Right lobe of liver (tissue), 6 donors: ENCODE measurements around the gene SPTSSA. TPM values are rescaled to one million over a fixed set of nuclear protein-coding genes. Genes with fewer than 3 reads are reported as not detected.
A peak's percentile ranks its signal among the peaks of the same experiment; 100 is the strongest.
"Not testable (repeated sequence)": the region's sequence is repeated elsewhere in the genome, so short reads cannot be mapped to it uniquely, and the experiment has no call there.

Experiments used
- ATAC-seq, 4 donors: fragments of 200-7000 bp; cut with Tn5 transposase; one replicate each; pipeline ENCODE4 v1.9.1; 2020; ENCODE audit warnings: mild to moderate bottlenecking in 4 of 4, moderate library complexity in 4 of 4
- DNase-seq, 3 donors: peaks; one replicate each; pipeline ENCODE4 v3.0.0-alpha.2; 2020
- H3K27ac ChIP-seq, 3 donors: fragments of 200-600 bp; one replicate each; pipeline ENCODE4 v1.8.0; 2022
- H3K27me3 ChIP-seq, 2 donors: fragments of 200-600 bp; one replicate each; pipeline ENCODE4 v1.8.0; 2022
- H3K36me3 ChIP-seq, 4 donors: fragments of 200-600 bp; sonication (generic) in 1 of 4; one replicate each; pipeline versions ENCODE4 v1.5.1 to v1.8.0; 2017 to 2022; ENCODE audit warnings: control low read depth in 1 of 4
- H3K4me1 ChIP-seq, 4 donors: fragments of 200-600 bp; sonication (generic) in 1 of 4; one replicate each; pipeline versions ENCODE4 v1.5.1 to v1.8.0; 2017 to 2022; ENCODE audit warnings: control low read depth in 1 of 4
- H3K4me3 ChIP-seq, 3 donors: fragments of 200-600 bp; one replicate each; pipeline ENCODE4 v1.8.0; 2022
- H3K9me3 ChIP-seq, 4 donors: fragments of 200-600 bp; sonication (generic) in 1 of 4; one replicate each; pipeline versions ENCODE4 v1.5.1 to v1.8.0; 2017 to 2022; ENCODE audit warnings: control low read depth in 1 of 4
- CTCF ChIP-seq, 4 donors: fragments of 200-600 bp in 3 of 4; fragments of 450-650 bp in 1 of 4; IDR thresholded peaks; one replicate each; pipeline versions ENCODE4 v1.5.1 to v1.8.0; 2016 to 2022; ENCODE audit warnings: antibody characterized with exemption in 4 of 4, mild to moderate bottlenecking in 2 of 4
- POLR2A ChIP-seq: fragments of 450-650 bp; IDR thresholded peaks from one replicate; pipeline ENCODE4 v1.6.1; 2017; ENCODE audit warnings: antibody characterized with exemption, mild to moderate bottlenecking
- WGBS: methylation state at CpG from one replicate; pipeline ENCODE4 v1.1.6; 2018; ENCODE audit warnings: low coverage, low lambda C conversion rate; ENCODE audit not compliant: insufficient coverage; ENCODE audit errors: missing lambda C conversion rate; 5-methylcytosine and 5-hydroxymethylcytosine counted together
- intact Hi-C, 2 donors: fragments of 100-400 bp; cut with DNase I; formaldehyde crosslinking; loops; one replicate each; pipeline versions ENCODE4 v1.11.2 to v1.14.1; 2022
- total RNA-seq, 6 experiments: library from RNA; depleted of rRNA in 2 of 6; stranded (reverse); fragments of >200 nt in 2 of 6; fragmentation: NEBNext Ultra II Directional in 3 of 6; extraction: Animal tissue kit (Norgen Biotek cat#: 25700) in 3 of 6; gene quantifications; one replicate each; pipeline versions ENCODE4 v1.1.0 to v1.2.4, GENCODE V29; 2016 to 2023
- donor health status: DM: no; HTN: yes; CAD: no.
- donor health status: DM: no; HTN: no; CAD: no.
- donor health status: DM: no; HTN: no; CAD: no.
- donor health status: DM: no; HTN: yes; CAD: no.
- donor health status: DM: no; HTN: yes; CAD: no.

Gene SPTSSA
- total RNA-seq, 6 experiments from 2014 or later = 10.6 to 32.0 (median 18.4) TPM

GRCh38 chr14:34438438-34438837 lies 23.6 kb downstream of the SPTSSA start:
- TF ChIP-seq POLR2A = no peak
- TF ChIP-seq CTCF (IDR thresholded peaks at IDR 0.05) = no peak
- ATAC-seq = no peak
- intact Hi-C loops = no loop called here

GRCh38 chr14:34437729-34438080 lies 24.3 kb downstream of the SPTSSA start:
- no peaks in the 10 kb centered on the region for H3K27me3 ChIP-seq
- TF ChIP-seq CTCF (IDR thresholded peaks at IDR 0.05) = no peak
- TF ChIP-seq POLR2A = no peak
- H3K36me3 ChIP-seq = no peaks in the 10 kb centered on the region
- peaks cover 0 to 9% (median 0%) of the 10 kb centered on the region in 4 donors for H3K4me1 ChIP-seq
- H3K4me3 ChIP-seq = no peak overlapping the region
- no peak overlapping the region for H3K27ac ChIP-seq
- DNase-seq = no peak
- H3K9me3 ChIP-seq = no peaks in the 10 kb centered on the region
- WGBS = 79% methylated on average over 3 of the region's 3 CpGs
- no peak for ATAC-seq
- intact Hi-C loops = no loop called here

More at GRCh38 chr14:34438438-34438837, 23.6 kb downstream of the SPTSSA start:
- 96% methylated on average over 4 of the region's 4 CpGs for WGBS
- H3K27ac ChIP-seq = no peak overlapping the region
- no peaks in the 10 kb centered on the region for H3K36me3 ChIP-seq
- no peak overlapping the region for H3K4me3 ChIP-seq
- peaks cover 0 to 9% (median 0%) of the 10 kb centered on the region in 4 donors for H3K4me1 ChIP-seq
- no peaks in the 10 kb centered on the region for H3K9me3 ChIP-seq
- H3K27me3 ChIP-seq = no peaks in the 10 kb centered on the region
- DNase-seq = no peak

GRCh38 chr14:34436960-34437728 lies 24.9 kb downstream of the SPTSSA start:
- intact Hi-C loops = no loop called here
- ATAC-seq (peak in 2 of 4 donors; percentile 39 to 74), DNase-seq (no peak)
- no peak for TF ChIP-seq POLR2A
- H3K27ac ChIP-seq = no peak overlapping the region
- 100% methylated on average over 1 of the region's 1 CpG for WGBS
- H3K4me1 ChIP-seq = peaks cover 0 to 9% (median 0%) of the 10 kb centered on the region in 4 donors
- H3K4me3 ChIP-seq = no peak overlapping the region
- no peaks in the 10 kb centered on the region for H3K27me3 ChIP-seq
- no peaks in the 10 kb centered on the region for H3K36me3 ChIP-seq
- H3K9me3 ChIP-seq = no peaks in the 10 kb centered on the region

DNA sequence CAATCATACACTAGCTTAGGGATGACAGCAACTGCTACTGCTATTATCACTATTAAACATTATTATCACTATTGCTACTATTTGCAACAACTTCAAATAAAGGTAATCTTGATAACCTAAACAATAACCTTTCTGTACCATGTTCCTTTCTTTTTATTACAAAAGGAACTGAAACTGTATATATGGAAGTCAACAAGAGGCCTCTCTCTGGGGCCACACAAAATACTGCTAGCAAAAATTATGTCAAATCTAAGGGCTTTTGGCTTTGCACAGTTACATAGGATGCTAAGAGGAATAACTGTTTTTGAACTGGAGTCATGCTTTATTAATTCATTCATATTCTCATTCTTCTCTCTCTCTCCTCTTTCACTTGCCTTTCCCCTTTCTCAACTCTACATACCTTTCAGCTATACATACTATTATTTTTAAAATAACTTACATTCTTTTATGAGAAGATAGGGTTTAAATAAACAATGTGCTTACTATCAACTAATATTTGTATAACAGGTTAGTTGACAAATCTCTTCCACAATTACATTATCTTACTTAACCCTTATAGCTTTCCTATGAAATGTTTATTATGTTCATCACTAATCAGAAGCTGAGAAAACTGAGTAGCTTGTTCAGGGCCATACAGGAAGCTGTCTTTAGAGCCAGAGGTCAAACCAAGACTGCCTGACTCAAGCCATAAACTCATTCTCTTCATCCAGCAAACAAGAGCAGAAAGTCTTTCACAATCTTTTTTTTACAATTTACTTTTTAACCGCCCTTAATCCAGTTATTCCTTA lies 25.7 kb downstream of the SPTSSA start:
- Histone ChIP-seq H3K27me3 (no peaks in the 10 kb centered on the region), H3K36me3 (no peaks in the 10 kb centered on the region), H3K4me1 (peaks cover 0 to 9% (median 0%) of the 10 kb centered on the region in 4 donors), H3K9me3 (no peaks in the 10 kb centered on the region), H3K4me3 (no peak overlapping the region), H3K27ac (no peak overlapping the region)
- TF ChIP-seq POLR2A (no peak), CTCF (IDR thresholded peaks at IDR 0.05) (no peak)
- 21% methylated on average over 1 of the region's 1 CpG for WGBS
- ATAC-seq (peak in 2 of 4 donors; percentile 28 to 55), DNase-seq (no peak)
- intact Hi-C loops = no loop called here

DNA sequence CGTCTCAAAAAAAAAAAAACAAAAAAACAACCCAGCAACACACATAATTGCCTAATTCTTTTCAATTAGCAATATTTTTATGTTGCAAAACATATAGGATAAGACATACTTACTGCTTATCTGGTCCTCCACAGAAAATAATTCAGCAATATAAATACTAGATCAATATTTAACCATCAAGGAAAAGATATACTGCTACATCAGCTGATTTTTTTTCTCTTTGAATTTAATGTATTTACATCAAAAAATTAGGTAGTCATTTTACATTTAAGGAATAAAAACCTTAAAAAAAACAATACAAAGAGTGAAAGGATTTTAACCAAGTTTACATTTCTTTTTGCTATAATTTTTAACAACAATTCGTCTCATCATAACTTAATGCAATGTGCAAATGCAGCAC lies 28.1 kb downstream of the SPTSSA start:
- intact Hi-C loops = no loop called here
- H3K4me1 ChIP-seq = peaks cover 0 to 9% (median 0%) of the 10 kb centered on the region in 4 donors
- H3K9me3 ChIP-seq = no peaks in the 10 kb centered on the region
- ATAC-seq (no peak), DNase-seq (no peak)
- H3K4me3 ChIP-seq = no peak overlapping the region
- no peak for TF ChIP-seq POLR2A
- no peaks in the 10 kb centered on the region for H3K27me3 ChIP-seq
- H3K27ac ChIP-seq = no peak overlapping the region
- 96% methylated on average over 2 of the region's 2 CpGs for WGBS
- no peaks in the 10 kb centered on the region for H3K36me3 ChIP-seq

DNA sequence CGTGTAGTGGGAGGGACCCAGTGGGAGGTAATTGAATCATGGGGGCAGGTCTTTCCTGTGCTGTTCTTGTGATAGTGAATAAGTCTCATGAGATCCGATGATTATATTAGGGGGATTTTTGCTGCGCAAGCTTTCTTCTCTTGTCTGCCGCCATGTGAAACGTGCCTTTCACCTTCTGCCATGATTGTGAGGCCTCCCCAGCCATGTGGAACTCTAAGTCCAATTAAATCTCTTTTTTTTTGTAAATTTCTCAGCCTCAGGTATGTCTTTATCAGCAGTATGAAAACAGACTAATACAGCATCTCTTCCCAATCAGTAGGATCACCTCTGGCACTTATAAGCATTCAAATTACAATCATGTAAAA lies 34.0 kb downstream of the SPTSSA start:
- ATAC-seq, H3K4me3 ChIP-seq, DNase-seq, H3K9me3 ChIP-seq, H3K27me3 ChIP-seq, H3K4me1 ChIP-seq, H3K27ac ChIP-seq, H3K36me3 ChIP-seq, intact Hi-C loops: not testable (repeated sequence)
- WGBS = 81% methylated on average over 5 of the region's 5 CpGs
